Activated CD4-positive, alpha-beta memory T cell treated with anti-CD3 and anti-CD28 coated beads, Interleukin-2, amount 10 ng/mL, durations not matched to agents 7 days and 5 days (primary cell): ENCODE measurements around the gene GARS1. TPM values are rescaled to one million over a fixed set of nuclear protein-coding genes. Genes with fewer than 3 reads are reported as not detected.
"Not testable (repeated sequence)": the region's sequence is repeated elsewhere in the genome, so short reads cannot be mapped to it uniquely, and the experiment has no call there.

Experiments used
- CTCF ChIA-PET: fragments of 350-600 bp; sonication (Branson Sonifier 250); formaldehyde crosslinking; loops from one replicate; lab custom pipeline; 2021; ENCODE audit warnings: antibody characterized with exemption, inconsistent platforms; lab: Charles Lee
- POLR2A ChIA-PET: fragments of 350-600 bp; sonication (Branson Sonifier 250); formaldehyde crosslinking; loops from one replicate; lab custom pipeline; 2021; ENCODE audit warnings: antibody characterized with exemption; lab: Charles Lee
- DNase-seq: peaks from one replicate; pipeline ENCODE4 v3.0.0-alpha.2; 2020
- H3K27ac Mint-ChIP-seq: one replicate; pipeline ENCODE4 v1.8.0; 2021; ENCODE audit warnings: mild to moderate bottlenecking, mixed read lengths
- H3K27me3 Mint-ChIP-seq: one replicate; pipeline ENCODE4 v1.8.0; 2021; ENCODE audit warnings: mixed read lengths
- H3K36me3 Mint-ChIP-seq: one replicate; pipeline ENCODE4 v1.8.0; 2021; ENCODE audit warnings: low read depth, mixed read lengths
- H3K4me1 Mint-ChIP-seq: one replicate; pipeline ENCODE4 v1.8.0; 2021; ENCODE audit warnings: mixed read lengths
- H3K4me3 Mint-ChIP-seq: one replicate; pipeline ENCODE4 v1.8.0; 2021; ENCODE audit warnings: mild to moderate bottlenecking, mixed read lengths
- H3K9me3 Mint-ChIP-seq: one replicate; pipeline ENCODE4 v1.8.0; 2021; ENCODE audit warnings: mixed read lengths
- total RNA-seq, 2 experiments: library from RNA; stranded (reverse); gene quantifications; one replicate each; pipeline ENCODE4 v1.2.3, GENCODE V29; 2021

The GARS1 gene
- total RNA-seq, 2 experiments from 2014 or later: 260 to 264 TPM

DNA sequence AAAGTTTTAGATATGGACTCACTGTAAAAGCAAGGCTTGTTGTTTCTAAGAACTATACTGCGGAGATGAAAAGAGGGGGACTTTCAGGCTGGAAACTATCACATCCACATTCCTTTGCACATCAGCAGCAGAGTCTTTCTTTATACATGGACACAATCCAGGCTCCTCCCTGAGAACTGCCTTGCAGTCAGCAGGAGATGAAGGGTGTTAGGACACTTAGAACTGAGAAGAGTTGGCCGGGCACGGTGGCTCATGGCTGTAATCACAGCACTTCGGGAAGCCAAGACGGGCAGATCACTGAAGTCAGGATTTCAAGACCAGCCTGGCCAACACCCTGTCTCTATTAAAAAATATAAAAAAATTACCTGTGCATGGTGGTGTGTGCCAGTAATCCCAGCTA is 9.7 kb upstream of the GARS1 start:
- Mint-ChIP-seq H3K9me3 (peaks cover 3% of the 10 kb centered on the region), H3K27ac (no peak overlapping the region), H3K27me3 (no peaks in the 10 kb centered on the region), H3K36me3 (peaks cover 63% of the 10 kb centered on the region), H3K4me3 (no peak overlapping the region), H3K4me1 (no peaks in the 10 kb centered on the region)
- no peak for DNase-seq
- CTCF ChIA-PET: no interaction called here
- POLR2A ChIA-PET: no interaction called here

DNA sequence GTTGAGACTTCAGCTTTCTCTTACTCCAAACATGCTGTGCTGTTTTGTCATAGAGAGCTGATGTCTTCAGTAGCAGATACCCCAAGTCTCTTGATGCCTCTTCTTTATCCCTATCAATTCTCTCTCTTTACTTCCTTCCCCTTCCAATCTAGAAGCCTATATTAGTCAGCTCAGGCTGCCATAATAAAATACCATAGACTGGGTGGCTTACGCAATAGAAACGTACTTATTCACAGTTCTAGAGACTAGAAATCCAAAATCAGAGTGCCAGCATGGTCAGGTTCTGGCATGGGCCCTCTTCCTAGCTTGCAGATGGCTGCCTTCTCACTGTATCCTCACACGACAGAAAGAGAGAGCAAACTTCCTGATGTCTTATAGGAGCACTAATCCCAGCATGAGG is 9.0 kb upstream of the GARS1 start:
- ChIA-PET POLR2A (interaction anchor here (1.0 kb wide), 1 partner anchor 9 kb away, joined by 3 read pairs; no protein-coding TSS in a partner anchor), CTCF (no interaction called here)
- Mint-ChIP-seq H3K27me3 (no peaks in the 10 kb centered on the region), H3K36me3 (peaks cover 57% of the 10 kb centered on the region), H3K4me3 (no peak overlapping the region), H3K4me1 (peaks cover 1% of the 10 kb centered on the region), H3K27ac (no peak overlapping the region), H3K9me3 (peaks cover 3% of the 10 kb centered on the region)
- DNase-seq: no peak

- H3K4me3 Mint-ChIP-seq, H3K27ac Mint-ChIP-seq, H3K27me3 Mint-ChIP-seq, DNase-seq, CTCF ChIA-PET, H3K9me3 Mint-ChIP-seq, POLR2A ChIA-PET: not testable (repeated sequence)
- Mint-ChIP-seq H3K36me3 (peaks cover 47% of the 10 kb centered on the region), H3K4me1 (peaks cover 14% of the 10 kb centered on the region)
These were observed 7.1 kb upstream of the GARS1 start for GRCh38 chr7:30587547-30587946.

DNA sequence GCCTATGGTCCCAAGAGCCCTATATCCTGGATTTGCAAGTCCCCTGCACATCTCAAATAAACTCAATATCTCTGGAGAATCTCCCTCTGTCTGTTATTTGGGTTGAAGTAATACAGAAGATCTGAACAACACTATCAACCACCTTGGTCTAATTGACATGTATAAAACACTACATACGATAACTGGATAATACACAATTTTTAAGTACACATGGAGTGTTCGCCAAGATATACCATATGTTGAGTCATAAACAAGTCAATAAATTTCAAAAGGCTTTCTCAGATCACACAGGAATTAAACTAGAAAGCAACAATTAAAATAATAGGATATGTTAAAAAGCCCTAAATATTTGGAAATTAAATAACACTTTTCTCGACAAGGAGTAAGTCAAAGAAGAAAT is 5.6 kb upstream of the GARS1 start:
- no peak overlapping the region for H3K4me3 Mint-ChIP-seq
- H3K9me3 Mint-ChIP-seq: peaks cover 3% of the 10 kb centered on the region
- H3K27ac Mint-ChIP-seq: no peak overlapping the region
- DNase-seq: no peak
- CTCF ChIA-PET: no interaction called here
- no peaks in the 10 kb centered on the region for H3K27me3 Mint-ChIP-seq
- H3K36me3 Mint-ChIP-seq: peaks cover 34% of the 10 kb centered on the region
- POLR2A ChIA-PET: no interaction called here
- H3K4me1 Mint-ChIP-seq: peaks cover 26% of the 10 kb centered on the region

DNA sequence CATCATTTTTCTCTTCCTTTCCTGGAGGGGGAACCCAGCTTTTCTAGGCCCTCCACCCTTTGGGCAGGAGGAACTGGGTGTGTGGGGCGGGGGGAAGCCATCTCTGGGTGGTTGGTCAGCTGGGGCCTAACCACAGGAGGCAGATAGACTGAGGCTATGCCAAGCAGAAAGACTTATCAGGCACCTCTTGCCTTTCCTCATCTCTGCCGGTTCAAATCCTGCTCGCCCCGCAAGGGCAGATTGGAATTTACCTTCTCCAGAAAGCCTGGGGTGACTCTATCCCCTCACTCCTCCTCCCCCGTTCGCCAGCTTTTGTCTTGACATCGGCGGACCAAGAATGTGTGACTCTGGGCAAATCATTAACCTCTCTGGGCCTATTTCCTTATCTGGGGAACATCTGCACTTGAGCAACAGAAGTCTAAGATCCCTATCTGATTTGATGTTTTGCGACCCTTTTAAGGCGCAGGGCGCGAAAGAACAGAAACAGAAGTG is 584 bp upstream of the GARS1 start:
- ChIA-PET CTCF (interaction anchor here (1.0 to 1.2 kb wide), 2 partner anchors 30 to 430 kb away, joined by 3 to 4 read pairs; no protein-coding TSS in a partner anchor), POLR2A (interaction anchor here (0.5 to 1.7 kb wide), 20 partner anchors 8 to 460 kb away, joined by 3 to 20 read pairs (median 4); partner anchors contain the start of genes GGCT and NOD1)
- peak overlapping the region; percentile 98 for H3K27ac Mint-ChIP-seq
- peaks cover 43% of the 10 kb centered on the region for H3K36me3 Mint-ChIP-seq
- H3K4me3 Mint-ChIP-seq: peak overlapping the region; percentile 97
- no peaks in the 10 kb centered on the region for H3K9me3 Mint-ChIP-seq
- DNase-seq: peak; percentile 53
- peaks cover 52% of the 10 kb centered on the region for H3K4me1 Mint-ChIP-seq
- H3K27me3 Mint-ChIP-seq: no peaks in the 10 kb centered on the region

DNA sequence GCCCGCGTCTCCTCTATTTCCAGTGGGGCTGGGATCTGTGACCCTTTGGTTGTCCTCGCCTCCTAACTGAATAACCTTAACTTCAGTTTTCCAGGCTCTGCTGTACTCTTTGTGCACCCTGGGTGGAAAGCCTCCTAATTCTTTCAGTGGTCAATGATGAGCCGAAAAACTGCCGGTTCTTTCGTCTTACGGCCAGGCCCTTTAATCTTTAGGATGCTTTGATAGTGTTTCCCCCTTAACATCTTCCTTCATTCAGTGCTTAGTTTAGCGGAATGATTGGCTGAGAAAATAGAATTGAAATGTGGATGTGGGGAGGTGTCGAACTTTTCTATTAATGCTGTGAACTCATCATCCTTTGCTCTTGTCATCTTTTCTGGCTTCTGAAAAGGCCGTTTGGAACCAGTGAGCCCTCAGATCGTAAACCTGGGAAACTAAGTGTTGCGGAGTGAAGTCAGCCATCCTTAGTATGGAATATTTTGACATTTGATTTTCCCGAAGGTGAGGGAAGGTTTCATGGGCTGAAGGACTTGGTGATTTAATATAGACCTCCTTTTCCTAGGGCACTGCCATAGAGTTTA is 847 bp downstream of the GARS1 start:
- no peaks in the 10 kb centered on the region for H3K9me3 Mint-ChIP-seq
- POLR2A ChIA-PET: interaction anchor here (2.0 to 2.7 kb wide), 2 partner anchors 10 to 117 kb away, joined by 6 to 10 read pairs; partner anchors contain the start of gene NOD1
- H3K27ac Mint-ChIP-seq: peak overlapping the region; percentile 98
- CTCF ChIA-PET: no interaction called here
- H3K27me3 Mint-ChIP-seq: no peaks in the 10 kb centered on the region
- H3K4me1 Mint-ChIP-seq: peaks cover 54% of the 10 kb centered on the region
- no peak for DNase-seq
- H3K4me3 Mint-ChIP-seq: peak overlapping the region; percentile 97
- H3K36me3 Mint-ChIP-seq: peaks cover 54% of the 10 kb centered on the region

DNA sequence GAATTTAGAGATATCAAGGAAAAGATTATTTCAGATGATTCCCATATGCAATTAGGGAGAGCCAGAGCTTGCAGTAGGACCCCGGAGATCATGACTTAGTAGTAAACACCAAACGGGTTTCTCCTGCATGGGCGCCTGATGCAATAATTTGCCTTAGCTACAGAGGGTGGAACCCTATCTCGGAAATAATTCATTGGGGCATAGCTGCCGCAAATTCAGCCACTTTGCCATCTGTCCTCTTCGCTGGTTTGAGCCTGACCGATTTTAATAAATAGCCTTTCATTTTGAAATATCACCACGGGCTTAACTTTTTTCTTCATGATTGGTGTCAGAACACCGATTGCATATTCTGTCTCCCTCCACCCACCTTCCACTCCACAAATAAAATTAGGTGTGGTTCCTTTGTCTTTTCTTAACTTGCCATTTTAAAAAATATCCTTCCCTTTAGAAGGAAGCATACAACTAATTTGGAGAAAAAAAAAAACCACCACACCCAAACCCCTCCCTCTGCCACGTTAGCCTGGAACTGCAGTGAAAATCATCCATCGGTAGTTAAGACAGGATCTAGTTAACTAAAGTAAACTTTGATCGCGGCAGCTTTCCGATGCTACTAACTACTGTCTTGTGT is 1.4 kb downstream of the GARS1 start:
- POLR2A ChIA-PET: interaction anchor here (0.6 to 2.7 kb wide), 6 partner anchors 10 to 142 kb away, joined by 3 to 10 read pairs (median 4); partner anchors contain the start of gene NOD1

DNA sequence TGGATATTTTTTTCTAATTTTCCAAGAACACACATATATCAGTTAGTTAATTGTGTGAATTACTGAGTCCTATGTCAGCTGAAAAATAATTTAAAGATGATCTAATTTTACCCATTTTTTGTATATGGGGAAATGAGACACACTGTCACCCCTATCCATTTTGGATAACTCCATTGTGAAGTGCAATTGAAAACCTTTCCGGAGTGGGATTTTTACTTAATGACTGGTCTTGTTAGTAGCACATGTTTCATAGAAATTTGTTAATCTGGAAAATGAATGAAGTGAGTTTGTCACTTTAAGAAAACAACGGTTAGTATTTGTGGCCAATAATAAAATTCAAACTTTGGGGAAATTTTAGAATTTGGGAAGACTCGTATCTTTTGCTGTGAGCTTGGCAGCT is 2.0 kb downstream of the GARS1 start:
- Mint-ChIP-seq H3K9me3 (no peaks in the 10 kb centered on the region), H3K27me3 (no peaks in the 10 kb centered on the region), H3K36me3 (peaks cover 66% of the 10 kb centered on the region), H3K4me3 (peak overlapping the region; percentile 97), H3K27ac (peak overlapping the region; percentile 98), H3K4me1 (peaks cover 56% of the 10 kb centered on the region)
- ChIA-PET CTCF (interaction anchor here (0.9 kb wide), 1 partner anchor 143 kb away, joined by 3 read pairs; no protein-coding TSS in a partner anchor), POLR2A (interaction anchor here (1.0 to 2.7 kb wide), 5 partner anchors 9 to 142 kb away, joined by 3 to 10 read pairs (median 4); partner anchors contain the start of gene NOD1)
- no peak for DNase-seq

More for the DNA sequence above, 1.4 kb downstream of the GARS1 start:
- DNase-seq: peak; percentile 34
- peaks cover 60% of the 10 kb centered on the region for H3K36me3 Mint-ChIP-seq
- peak overlapping the region; percentile 97 for H3K4me3 Mint-ChIP-seq
- H3K9me3 Mint-ChIP-seq: no peaks in the 10 kb centered on the region
- peaks cover 57% of the 10 kb centered on the region for H3K4me1 Mint-ChIP-seq
- H3K27me3 Mint-ChIP-seq: no peaks in the 10 kb centered on the region
- peak overlapping the region; percentile 98 for H3K27ac Mint-ChIP-seq
- CTCF ChIA-PET: no interaction called here

- ChIA-PET CTCF (no interaction called here), POLR2A (interaction anchor here (1.0 to 2.7 kb wide), 3 partner anchors 7 to 15 kb away, joined by 3 to 10 read pairs (median 7); no protein-coding TSS in a partner anchor)
- Mint-ChIP-seq H3K4me3 (no peak overlapping the region), H3K27ac (peak overlapping the region; percentile 47), H3K36me3 (peaks cover 78% of the 10 kb centered on the region), H3K9me3 (no peaks in the 10 kb centered on the region), H3K4me1 (peaks cover 52% of the 10 kb centered on the region), H3K27me3 (no peaks in the 10 kb centered on the region)
- no peak for DNase-seq
These were observed 3.6 kb downstream of the GARS1 start for GRCh38 chr7:30598121-30598876.

DNA sequence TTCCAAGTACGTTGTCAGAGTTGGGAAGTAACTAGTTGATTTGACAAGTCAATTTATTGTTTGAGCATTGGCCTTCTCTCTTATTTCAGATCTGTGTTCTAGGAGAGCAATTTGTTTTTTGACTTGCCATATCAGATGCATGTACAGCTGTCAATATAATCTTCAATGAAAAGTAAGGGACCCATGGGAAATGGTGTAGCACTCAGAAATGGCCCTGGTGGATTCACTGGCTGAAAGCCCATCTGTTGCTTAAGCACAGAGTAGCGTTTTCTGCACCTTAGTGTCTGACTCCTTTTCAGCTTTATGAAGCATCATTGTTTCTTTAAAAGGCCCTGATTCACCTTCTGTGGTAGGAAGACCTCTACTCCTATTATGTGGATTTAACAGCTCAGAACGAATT is 10.2 kb downstream of the GARS1 start:
- Mint-ChIP-seq H3K4me1 (peaks cover 45% of the 10 kb centered on the region), H3K27me3 (no peaks in the 10 kb centered on the region), H3K4me3 (no peak overlapping the region), H3K36me3 (peaks cover 92% of the 10 kb centered on the region), H3K9me3 (no peaks in the 10 kb centered on the region), H3K27ac (no peak overlapping the region)
- POLR2A ChIA-PET: interaction anchor here (0.6 to 1.8 kb wide), 3 partner anchors 8 to 106 kb away, joined by 3 to 10 read pairs (median 3); no protein-coding TSS in a partner anchor
- no peak for DNase-seq
- CTCF ChIA-PET: no interaction called here

DNA sequence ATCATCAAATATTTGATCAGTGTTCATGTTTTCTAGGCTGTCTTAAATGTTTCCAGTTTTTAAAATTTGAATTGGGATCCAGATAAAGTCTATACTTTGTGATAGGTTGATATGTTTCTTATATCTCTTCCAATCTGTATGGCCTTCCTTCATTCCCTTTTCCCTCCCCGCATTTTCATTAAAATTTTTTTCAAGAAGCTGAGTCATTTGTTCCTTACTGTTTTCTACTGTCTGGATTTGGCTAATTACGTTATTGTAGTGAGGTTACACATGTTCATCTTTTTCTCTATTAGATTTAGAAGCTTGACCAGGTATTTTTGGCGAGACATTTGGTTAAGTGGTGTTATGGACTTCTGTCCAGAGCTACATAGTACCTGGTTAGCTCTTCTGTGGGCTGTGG is 11.2 kb downstream of the GARS1 start:
- ChIA-PET CTCF (no interaction called here), POLR2A (interaction anchor here (1.1 to 1.8 kb wide), 3 partner anchors 9 to 107 kb away, joined by 3 to 10 read pairs (median 4); no protein-coding TSS in a partner anchor)
- no peak for DNase-seq
- Mint-ChIP-seq H3K36me3 (peaks cover 90% of the 10 kb centered on the region), H3K27me3 (no peaks in the 10 kb centered on the region), H3K4me1 (peaks cover 44% of the 10 kb centered on the region), H3K27ac (no peak overlapping the region), H3K4me3 (no peak overlapping the region), H3K9me3 (no peaks in the 10 kb centered on the region)

DNA sequence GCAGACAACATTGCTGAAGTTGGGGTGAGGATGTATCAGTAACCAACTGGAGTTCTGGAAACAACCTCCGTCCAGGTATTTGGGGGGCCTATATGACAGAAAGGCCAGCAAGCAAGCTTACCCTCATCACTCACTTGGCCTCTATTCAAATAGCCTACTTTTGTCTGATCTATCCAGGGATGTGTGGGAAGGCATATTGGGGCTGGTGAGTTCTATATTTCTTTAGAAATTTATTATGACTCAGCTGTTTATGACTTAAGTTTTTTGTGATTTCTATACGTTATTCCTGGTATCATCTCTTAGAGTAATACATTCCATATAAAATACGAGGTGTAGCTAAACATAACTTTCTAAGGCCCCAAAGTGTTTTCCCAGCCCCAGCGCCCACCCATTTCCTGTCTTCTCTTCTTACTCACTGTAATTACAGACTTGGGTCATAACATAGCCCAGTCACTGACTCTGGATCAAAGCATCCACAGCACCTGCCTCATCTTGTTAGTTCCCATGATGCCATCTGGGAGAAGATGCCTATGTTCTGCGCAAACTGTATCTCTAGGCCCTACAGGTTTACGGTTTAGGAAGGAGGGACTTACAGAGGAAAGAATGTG is 18.1 kb downstream of the GARS1 start:
- CTCF ChIA-PET: no interaction called here
- no peak for DNase-seq
- no peak overlapping the region for H3K4me3 Mint-ChIP-seq

More for the DNA sequence above, 18.1 kb downstream of the GARS1 start:
- POLR2A ChIA-PET: interaction anchor here (1.6 to 4.0 kb wide), 2 partner anchors 15 to 19 kb away, joined by 3 to 20 read pairs; partner anchors contain the start of gene GARS1
- Mint-ChIP-seq H3K36me3 (peaks cover 90% of the 10 kb centered on the region), H3K27ac (peak overlapping the region; percentile 8), H3K9me3 (no peaks in the 10 kb centered on the region), H3K27me3 (no peaks in the 10 kb centered on the region), H3K4me1 (peaks cover 39% of the 10 kb centered on the region)
